NCI-H2227 (cell line): ENCODE results near the gene ADCY5.

ENCODE experiments used
- DNase-seq: peaks from one replicate; lab custom pipeline; 2025; ENCODE audit not compliant: unreplicated experiment; lab: John Stamatoyannopoulos, UW

Gene ADCY5

GRCh38 chr3:123330441-123330991, 118.4 kb downstream of the ADCY5 start:
- DNase-seq = no peak

GRCh38 chr3:123329636-123330340, 119.1 kb downstream of the ADCY5 start:
- no peak for DNase-seq

- peak; percentile 65 for DNase-seq
Measured at GRCh38 chr3:123328851-123329635, 119.8 kb downstream of the ADCY5 start.

DNA sequence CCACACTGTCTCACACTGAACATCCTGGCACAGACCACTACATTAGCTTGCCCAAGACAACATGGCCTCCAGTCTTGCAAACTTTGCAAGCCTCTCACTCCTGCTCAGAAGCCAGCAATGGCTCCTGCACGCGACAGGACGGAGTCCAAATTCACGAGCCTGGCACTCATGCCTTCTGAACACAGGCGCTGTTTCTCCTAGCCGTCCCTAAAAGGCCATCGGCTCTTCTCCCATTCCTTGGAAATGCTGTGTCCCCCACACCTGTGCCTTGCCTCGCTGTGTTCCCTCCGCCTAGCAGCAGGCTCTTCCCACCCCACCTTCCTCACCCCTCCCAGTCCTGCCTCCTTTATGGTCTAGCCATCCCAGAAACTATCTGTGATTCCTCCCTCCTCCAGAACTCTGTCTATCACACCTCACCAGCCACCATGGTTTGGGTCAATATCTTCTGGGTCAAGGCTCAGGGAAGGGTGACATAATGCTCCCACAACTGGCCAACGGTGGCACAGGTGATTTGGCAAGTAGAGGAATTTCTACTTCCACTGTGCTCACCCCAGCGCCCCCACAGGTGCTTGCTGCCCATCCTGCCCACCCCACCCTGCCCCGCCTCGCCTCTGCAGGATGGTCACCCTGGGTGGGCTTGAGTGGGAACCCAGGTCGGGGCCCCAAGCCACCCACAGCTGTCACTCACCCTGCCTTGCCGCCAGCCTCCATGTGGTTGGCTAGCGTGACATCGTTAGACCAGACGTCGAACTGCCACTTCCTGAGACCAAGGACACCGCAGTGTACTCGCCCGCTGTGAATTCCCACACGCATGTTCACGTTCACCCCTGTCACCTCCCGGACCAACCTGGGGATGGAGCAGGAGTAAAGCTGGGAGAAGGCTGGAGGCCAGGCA, 120.7 kb downstream of the ADCY5 start:
- no peak for DNase-seq

DNA sequence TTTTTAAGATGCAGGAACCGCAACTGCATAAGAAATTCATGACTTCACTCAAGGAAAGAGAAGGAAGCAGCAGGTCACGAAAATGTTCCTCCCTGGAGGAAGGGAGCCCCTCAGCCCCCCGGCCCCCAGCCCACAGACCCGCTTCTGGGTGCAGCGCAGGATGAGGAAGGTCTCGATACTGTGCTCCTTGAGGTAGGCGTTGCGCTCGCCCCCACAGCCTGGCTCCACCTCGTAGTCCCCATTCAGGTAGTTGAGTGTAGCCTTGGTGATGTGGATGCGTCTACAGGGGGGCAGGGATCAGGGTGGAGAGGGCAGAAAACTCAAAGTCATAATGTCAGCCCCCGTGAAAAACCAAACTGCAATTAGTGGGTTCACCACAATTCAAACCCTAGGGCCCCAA, 121.4 kb downstream of the ADCY5 start:
- no peak for DNase-seq

GRCh38 chr3:123326531-123326930, 122.4 kb downstream of the ADCY5 start:
- DNase-seq = no peak

DNA sequence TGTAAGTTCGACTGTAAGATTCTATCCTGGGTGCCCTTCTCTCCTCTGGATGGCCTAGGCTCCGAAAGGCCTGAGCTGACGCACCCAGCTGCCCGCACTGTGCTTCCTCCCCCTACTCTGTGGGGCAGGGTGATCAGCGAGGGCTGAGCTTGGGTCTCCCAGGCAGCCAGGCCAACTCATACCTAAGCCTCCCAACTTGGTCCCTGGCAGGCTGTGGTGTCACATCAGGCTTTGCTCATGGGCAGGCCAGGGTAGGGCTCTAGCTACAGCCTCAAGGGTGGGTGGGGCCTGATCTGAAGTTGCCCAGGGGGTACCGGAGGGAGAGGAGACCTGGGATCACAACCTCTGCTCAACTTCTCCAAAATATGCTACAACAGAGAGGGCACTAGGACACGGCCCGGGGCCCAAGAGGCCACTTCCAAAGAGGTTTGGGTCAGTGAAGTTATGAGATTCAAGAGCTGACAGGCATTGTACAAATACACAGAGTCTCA, 123.1 kb downstream of the ADCY5 start:
- DNase-seq = no peak

- no peak for DNase-seq
Measured at GRCh38 chr3:123324880-123325765, 123.8 kb downstream of the ADCY5 start.

DNA sequence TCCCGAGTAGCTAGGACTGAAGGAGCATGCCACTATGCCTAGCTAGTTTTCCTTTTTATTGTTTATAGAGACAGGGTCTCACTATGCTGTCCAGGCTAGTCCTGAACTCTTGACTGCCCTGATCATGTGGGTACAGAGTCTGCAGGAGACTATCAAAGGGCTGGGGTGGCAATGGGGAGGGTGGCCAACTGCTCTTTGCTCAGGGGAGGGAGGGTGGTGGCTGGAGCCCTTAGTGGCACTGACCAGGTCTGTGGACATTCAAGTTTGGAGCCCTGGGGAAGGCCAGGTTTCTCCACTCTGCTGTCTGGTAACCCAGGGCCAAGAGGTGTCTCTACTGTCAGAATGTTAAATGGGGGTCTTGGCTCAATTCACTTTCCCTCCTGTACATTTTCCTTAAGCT, 125.1 kb downstream of the ADCY5 start:
- DNase-seq = no peak

DNA sequence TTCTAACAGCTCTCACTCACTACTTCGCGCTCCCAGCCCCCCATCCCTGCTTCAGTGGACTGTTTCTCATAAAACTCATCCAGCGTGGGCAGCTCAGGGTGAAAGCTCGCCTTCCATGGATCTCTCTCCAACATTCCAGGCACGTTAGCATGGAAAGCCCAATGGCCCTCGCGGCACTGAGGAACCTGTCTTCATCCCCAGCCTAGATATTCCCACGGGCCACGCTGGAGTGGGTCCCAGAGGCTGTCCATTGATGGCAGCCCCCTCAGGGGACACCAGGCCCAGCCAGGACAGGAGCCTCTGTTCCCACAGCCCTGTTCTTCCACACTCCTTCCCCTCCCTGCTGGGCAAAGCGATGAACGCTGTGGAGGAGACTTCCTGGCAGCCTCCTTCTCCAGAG, 126.0 kb downstream of the ADCY5 start:
- DNase-seq = no peak

- DNase-seq = no peak
Measured at GRCh38 chr3:123321806-123322205, 127.1 kb downstream of the ADCY5 start.

DNA sequence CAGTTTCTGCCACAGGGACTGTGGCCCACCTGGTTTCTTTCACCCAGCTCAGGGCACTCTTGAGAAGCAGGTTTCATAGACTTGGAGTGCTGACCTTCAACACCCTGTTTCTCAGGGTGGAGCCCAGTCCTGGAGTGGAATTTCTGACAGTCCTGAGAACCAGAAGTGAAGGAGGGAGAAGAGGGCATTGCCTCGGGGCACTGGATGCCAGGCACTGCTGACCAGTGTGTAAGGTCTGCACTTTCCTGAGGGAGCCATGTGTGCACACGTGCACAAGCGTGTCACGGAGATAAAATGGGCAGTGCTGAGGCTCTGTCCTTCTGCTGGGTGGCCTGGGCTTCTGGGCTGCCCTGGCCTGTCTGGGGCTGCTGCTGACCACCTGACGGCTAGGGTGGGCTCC, 128.7 kb downstream of the ADCY5 start:
- DNase-seq = no peak

GRCh38 chr3:123319760-123320159, 129.1 kb downstream of the ADCY5 start:
- no peak for DNase-seq

DNA sequence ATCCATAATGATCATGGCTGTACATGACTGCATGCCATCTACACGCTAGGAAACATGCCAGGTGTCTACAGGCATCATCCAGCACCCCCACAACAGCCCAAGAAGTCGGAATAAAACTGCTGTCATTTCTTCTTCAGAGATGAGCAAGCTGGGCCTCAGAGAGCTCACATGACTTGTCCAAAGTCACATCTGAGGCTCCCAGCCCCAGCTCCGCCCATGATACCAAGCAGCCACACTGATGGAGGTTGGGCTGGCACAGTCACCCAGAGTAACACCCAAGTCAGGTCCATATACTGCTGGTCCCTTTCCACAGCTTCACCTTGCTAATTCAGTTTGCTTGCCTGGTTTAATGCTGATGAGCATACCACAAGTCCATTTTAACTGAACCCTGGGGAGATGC, 130.5 kb downstream of the ADCY5 start:
- DNase-seq = no peak

GRCh38 chr3:123317716-123318115, 131.2 kb downstream of the ADCY5 start:
- no peak for DNase-seq

DNA sequence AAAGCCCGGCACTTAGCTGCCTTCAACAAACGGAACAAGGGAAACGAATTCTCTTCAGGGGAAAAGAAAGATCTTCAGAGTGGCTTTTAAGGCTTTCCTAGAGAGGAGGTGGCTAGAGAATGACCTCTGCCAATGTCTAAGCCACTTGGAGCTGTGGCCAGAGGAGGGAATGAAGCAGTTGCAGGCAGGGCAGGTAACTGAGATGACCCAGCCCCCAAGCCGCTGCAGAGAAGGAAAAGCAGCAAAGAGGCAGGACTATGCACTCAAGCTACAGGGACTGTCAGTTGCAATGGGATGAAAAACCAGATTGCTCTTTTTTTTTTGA, 133.7 kb downstream of the ADCY5 start:
- DNase-seq = no peak

GRCh38 chr3:123314359-123315270, 134.3 kb downstream of the ADCY5 start:
- no peak for DNase-seq

DNA sequence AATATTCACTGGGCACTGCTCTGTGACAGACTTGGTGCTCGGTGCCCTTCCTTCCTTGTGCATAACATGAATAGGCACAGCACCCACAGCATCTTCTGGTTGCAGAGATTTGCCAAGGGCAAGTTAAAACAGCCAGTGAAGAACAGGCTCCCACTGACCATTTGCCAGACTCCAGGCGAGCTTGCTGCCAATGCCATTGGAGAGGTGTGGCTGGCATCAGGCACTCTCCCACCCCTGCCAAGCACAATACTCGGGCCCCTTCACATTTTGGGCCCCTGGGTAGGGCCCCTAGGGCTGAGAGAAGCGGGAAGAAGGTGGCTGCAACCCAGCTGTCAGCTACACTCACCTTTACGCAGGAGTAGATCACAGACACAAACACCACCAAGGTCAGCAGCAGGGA, 135.0 kb downstream of the ADCY5 start:
- no peak for DNase-seq
